IPS-15b (cell line): ENCODE results near the gene PRDM16.

ENCODE experiments used
- H3K27me3 ChIP-seq: one replicate; pipeline ENCODE4 v1.6.1; 2013; ENCODE audit warnings: low read length; ENCODE audit not compliant: control insufficient read depth, insufficient read depth
- H3K36me3 ChIP-seq: one replicate; pipeline ENCODE4 v1.6.1; 2013; ENCODE audit warnings: low read length; ENCODE audit not compliant: control insufficient read depth, insufficient read depth
- H3K4me1 ChIP-seq: one replicate; pipeline ENCODE4 v1.6.1; 2013; ENCODE audit warnings: mild to moderate bottlenecking, low read length; ENCODE audit not compliant: control insufficient read depth, insufficient read depth
- H3K4me3 ChIP-seq: one replicate; pipeline ENCODE4 v1.5.1; 2013; ENCODE audit warnings: low read depth, low read length
- H3K9ac ChIP-seq: one replicate; pipeline ENCODE4 v1.6.1; 2013; ENCODE audit warnings: low read depth, mild to moderate bottlenecking, low read length
- H3K9me3 ChIP-seq: one replicate; pipeline ENCODE4 v1.6.1; 2013; ENCODE audit warnings: mild to moderate bottlenecking, low read length; ENCODE audit not compliant: control insufficient read depth, insufficient read depth

Gene PRDM16

DNA sequence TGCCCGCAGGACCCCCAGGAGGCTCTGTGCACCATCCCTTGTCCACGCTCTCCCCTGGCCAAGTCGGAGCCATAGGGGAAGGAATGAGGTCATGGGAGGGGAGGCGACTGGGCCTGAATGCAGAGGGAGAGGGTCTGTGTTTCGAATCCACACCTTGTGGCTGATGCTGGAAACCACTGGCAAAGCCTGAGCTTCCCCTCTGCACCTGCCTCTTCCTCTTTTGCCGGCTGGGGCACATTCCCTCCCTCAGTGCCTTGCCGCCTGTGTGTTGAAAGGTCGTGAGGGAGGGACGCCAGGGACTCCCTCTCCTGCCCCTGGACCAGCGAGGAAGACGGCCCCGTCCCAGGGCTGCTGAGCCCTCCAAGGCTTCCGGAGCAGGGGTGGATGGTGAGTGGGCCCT is 27.3 kb downstream of the PRDM16 start:
- H3K36me3 ChIP-seq: no peaks in the 10 kb centered on the region
- no peak overlapping the region for H3K4me3 ChIP-seq
- H3K9me3 ChIP-seq: no peaks in the 10 kb centered on the region
- no peaks in the 10 kb centered on the region for H3K27me3 ChIP-seq
- H3K9ac ChIP-seq: no peak overlapping the region
- no peaks in the 10 kb centered on the region for H3K4me1 ChIP-seq

DNA sequence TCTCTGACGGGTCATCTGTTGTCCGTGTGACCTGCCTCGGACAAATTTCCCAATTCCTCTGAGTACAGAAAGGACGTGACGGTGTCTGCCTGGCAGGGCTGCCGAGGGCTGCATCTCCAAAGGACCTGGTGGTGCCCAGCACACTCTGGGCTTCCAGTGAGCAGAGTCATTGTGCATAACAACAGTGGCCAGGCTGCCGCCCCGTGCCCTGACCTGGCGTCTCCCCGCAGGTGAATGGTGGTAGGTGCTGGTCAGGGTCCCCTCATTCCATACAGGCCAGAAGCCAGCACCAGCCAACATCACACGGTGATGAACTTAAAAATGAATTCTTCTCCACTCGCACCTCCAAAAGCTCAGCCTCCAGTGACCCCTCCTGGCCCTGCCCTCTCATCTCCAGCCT is 28.2 kb downstream of the PRDM16 start:
- no peak overlapping the region for H3K9ac ChIP-seq
- no peaks in the 10 kb centered on the region for H3K4me1 ChIP-seq
- no peaks in the 10 kb centered on the region for H3K27me3 ChIP-seq
- H3K9me3 ChIP-seq: no peaks in the 10 kb centered on the region
- H3K36me3 ChIP-seq: no peaks in the 10 kb centered on the region
- no peak overlapping the region for H3K4me3 ChIP-seq

DNA sequence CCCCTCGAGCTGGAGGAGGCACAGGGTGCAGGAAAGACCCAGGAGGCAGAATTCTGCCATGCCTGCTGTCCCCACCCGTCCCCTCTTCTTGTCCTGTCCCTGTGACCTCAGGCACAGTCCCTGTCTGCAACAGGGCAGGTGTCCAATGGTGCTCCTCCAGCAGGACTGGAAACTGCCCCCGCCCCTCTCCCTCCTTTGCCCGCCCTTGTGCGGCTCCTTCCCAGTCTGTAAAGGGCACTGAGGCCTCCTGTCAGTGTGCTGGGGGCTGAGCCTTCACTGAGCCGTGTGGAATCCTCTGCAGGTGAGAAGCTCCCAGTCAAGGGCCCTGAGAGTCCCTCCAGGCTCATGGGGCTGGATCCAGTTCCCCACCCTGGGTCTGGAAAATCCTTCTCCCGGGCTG is 28.9 kb downstream of the PRDM16 start:
- Histone ChIP-seq H3K4me3 (no peak overlapping the region), H3K4me1 (no peaks in the 10 kb centered on the region), H3K9ac (no peak overlapping the region), H3K9me3 (no peaks in the 10 kb centered on the region), H3K27me3 (no peaks in the 10 kb centered on the region), H3K36me3 (no peaks in the 10 kb centered on the region)

DNA sequence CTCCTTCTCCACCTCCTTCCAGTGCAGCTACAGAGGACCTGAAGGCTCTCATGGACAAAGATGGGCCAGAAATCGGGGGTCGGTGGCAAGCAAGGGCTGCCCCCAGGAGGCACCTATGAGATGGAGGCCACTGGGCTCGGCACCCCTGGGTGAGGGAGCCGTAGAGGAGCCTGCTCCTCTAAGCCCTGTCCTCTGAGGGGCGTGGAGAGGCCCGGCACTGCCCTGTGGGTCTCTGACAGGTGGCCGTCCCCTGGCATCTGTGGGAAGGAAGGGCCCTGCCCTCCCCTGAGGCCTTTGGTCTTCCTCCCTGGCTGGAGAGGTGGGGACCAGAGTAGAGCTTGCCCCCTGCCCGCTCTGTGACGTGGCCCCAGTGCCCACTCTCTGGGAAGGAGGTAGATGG is 30.9 kb downstream of the PRDM16 start:
- no peaks in the 10 kb centered on the region for H3K36me3 ChIP-seq
- H3K9me3 ChIP-seq: no peaks in the 10 kb centered on the region
- no peak overlapping the region for H3K9ac ChIP-seq
- H3K4me3 ChIP-seq: no peak overlapping the region
- no peaks in the 10 kb centered on the region for H3K4me1 ChIP-seq
- no peaks in the 10 kb centered on the region for H3K27me3 ChIP-seq

DNA sequence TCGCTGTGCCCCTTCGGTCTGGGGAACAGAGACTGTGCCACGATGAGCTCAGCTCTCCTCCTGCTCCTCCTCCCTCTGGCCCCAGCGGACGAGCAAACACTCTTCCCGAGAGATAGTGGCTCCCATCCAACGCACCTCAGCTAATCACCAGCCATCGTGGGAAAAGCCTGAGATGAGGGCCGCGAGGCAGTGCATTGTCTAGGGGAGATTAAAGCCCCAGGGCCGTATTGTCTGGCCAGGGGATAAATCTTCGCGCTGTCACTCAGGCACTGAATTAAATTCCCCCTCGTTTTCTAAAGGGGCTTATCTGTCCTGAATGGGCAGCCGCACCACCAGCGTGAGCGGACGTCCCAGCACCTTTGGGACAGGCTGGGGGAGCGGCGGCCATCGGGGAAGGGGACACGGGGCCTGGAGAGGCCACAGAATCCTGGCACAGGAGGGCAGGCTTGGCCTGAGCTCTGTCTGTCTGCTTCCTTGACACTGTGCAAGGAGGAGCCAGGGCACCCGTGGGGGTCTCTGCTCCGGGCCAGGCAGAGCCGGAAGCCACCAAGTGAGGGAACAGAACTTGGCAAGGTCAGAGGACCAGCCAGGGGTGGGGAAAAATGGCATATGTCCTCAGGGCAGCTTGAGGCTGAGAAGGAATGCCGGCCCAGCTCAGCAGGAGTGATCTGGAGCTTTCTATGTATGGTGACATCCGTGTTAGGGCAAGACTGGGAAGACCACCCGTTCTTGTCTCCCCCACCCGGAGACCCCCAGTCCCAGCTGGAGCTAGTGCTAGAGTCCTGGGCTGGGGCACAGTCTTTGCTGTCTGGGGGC is 32.3 kb downstream of the PRDM16 start:
- Histone ChIP-seq H3K27me3 (no peaks in the 10 kb centered on the region), H3K4me1 (peaks cover 3% of the 10 kb centered on the region)

DNA sequence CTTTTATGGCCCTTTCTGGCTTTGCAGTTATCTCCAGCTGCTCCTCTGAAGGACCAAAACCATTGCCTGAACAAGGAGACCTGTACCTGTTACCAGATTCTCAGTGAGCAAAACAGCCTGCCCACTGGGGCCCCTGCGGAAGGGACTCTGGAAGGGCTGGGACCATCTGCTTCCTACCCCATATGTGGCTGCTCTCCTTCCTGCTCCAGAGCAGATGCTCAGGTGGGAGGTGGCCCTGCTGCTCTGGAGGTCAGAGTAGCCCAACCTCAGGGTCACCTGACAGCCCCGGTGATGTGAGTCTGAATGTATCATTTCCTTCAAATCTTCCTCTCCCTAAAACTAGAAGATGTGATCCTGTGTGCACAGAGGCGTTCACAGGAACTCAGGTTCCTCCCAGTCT is 33.6 kb downstream of the PRDM16 start:
- no peaks in the 10 kb centered on the region for H3K9me3 ChIP-seq
- H3K4me1 ChIP-seq: peaks cover 3% of the 10 kb centered on the region
- H3K9ac ChIP-seq: no peak overlapping the region
- H3K27me3 ChIP-seq: no peaks in the 10 kb centered on the region
- no peaks in the 10 kb centered on the region for H3K36me3 ChIP-seq
- no peak overlapping the region for H3K4me3 ChIP-seq

More for the DNA sequence above, 32.3 kb downstream of the PRDM16 start:
- no peak overlapping the region for H3K4me3 ChIP-seq
- H3K36me3 ChIP-seq: no peaks in the 10 kb centered on the region
- no peaks in the 10 kb centered on the region for H3K9me3 ChIP-seq
- H3K9ac ChIP-seq: no peak overlapping the region

DNA sequence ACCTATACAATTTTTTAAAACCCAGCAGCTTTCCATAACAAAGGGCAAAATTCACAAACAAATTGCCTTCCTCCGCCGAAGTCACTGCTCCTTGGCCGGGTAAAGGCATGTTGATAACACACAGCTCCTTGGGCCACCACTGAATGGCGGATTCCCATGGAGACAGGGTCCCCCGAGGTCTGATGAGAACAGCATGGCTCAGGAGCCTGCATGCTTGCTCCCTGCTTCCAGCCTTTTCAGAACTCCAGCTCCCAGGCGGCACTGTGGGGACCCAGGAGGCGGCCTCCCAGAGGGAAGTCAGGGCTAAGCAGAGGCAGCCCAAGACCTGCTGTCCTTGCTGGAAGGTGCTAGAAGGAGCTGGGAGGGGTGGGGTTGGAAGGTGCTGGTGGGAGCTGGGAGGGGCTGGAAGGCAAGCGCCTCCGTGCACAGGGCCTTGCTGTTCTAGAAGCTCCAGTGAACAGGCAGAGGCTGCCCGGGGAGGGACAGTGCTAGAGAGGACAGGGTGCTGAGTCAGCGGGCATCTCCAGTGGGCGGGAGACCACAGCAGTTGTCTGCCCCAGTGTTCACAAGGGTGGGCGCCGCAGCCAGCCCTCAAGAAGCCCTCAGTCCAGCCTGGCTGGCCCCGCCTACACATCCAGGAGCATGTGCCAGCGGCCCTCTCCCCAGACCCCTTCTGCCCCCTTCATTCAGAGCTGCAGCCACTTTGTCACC is 35.1 kb downstream of the PRDM16 start:
- Histone ChIP-seq H3K4me1 (peaks cover 3% of the 10 kb centered on the region), H3K9ac (no peak overlapping the region), H3K27me3 (no peaks in the 10 kb centered on the region), H3K4me3 (no peak overlapping the region), H3K9me3 (no peaks in the 10 kb centered on the region), H3K36me3 (no peaks in the 10 kb centered on the region)

DNA sequence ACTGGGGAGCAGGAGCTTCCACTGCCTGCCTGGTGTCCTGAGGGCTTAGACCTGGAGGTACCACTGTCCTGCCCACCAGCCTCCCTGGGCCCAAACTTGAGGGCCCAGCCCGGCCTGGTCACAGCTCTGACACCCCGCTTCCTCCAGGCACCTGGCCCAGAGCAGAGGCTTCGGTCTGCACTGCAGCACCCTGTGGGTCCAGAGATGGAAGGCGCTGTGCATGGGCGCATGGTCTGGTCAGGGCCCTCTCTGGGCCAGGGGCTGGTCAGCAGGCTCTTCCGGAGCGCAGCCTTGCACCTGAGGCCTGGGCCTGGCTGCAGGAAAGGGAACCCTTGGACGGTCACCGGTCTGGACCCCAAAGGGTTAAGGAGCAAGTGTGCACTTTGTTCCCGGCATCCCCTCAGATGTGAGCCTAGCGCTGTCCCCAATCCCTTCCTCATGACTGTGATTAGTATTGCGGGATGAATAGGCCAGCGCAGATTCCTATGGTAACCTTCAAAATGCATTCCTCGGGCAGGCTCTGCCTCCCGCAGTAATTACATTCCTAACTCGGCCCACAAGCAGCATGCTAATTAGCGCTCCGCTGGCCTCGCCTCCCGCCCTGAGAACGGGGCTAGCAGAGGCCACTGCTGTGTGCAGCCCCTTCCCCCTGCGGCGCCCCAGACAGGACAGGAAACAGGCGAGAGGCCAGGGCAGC is 36.3 kb downstream of the PRDM16 start:
- no peaks in the 10 kb centered on the region for H3K9me3 ChIP-seq
- peaks cover 3% of the 10 kb centered on the region for H3K4me1 ChIP-seq
- no peaks in the 10 kb centered on the region for H3K36me3 ChIP-seq
- H3K9ac ChIP-seq: no peak overlapping the region
- no peaks in the 10 kb centered on the region for H3K27me3 ChIP-seq
- H3K4me3 ChIP-seq: no peak overlapping the region

DNA sequence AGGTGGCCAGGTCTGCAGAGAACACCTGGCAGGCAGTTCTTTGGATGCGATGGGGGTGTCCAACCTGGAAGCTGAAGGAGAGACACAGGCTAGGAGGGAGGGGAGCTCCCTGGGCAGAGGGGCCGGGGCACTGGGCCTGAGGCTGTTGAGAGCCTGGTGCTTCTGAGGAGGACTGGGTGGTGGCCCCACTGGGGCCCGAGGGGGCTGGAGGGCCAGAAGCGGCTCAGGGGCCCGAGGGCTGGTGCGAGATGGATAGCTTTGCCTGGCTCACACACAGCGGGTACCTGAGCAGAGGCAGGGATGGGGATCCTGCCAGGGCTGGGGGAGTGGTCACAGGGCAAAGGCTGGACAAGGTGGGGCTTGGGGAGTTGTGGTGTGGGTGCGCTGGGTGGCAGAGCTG is 37.2 kb downstream of the PRDM16 start:
- H3K9ac ChIP-seq: no peak overlapping the region
- H3K27me3 ChIP-seq: no peaks in the 10 kb centered on the region
- H3K9me3 ChIP-seq: no peaks in the 10 kb centered on the region
- peaks cover 3% of the 10 kb centered on the region for H3K4me1 ChIP-seq
- H3K4me3 ChIP-seq: no peak overlapping the region
- H3K36me3 ChIP-seq: no peaks in the 10 kb centered on the region

DNA sequence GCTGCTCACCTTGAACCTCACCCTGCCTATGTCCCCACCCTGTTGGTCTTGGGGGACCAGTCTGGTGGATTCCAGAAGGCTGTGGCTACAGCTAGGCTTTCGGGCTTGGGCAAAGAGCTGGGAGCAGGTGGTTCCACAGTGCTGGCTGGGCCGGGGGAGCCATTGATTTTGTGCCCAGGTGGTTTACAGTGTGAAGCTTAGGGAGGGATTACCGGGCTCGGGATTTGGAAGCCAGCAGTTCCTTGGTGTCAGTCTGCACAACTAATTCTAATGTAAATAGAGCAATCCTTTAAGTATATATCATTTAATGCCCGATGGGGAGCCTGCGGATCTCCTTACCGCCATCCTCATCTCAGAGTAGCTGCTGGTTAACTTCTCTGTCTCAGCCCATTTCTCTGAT is 38.2 kb downstream of the PRDM16 start:
- Histone ChIP-seq H3K4me1 (peaks cover 3% of the 10 kb centered on the region), H3K9me3 (no peaks in the 10 kb centered on the region), H3K36me3 (no peaks in the 10 kb centered on the region), H3K9ac (no peak overlapping the region), H3K4me3 (no peak overlapping the region), H3K27me3 (no peaks in the 10 kb centered on the region)

DNA sequence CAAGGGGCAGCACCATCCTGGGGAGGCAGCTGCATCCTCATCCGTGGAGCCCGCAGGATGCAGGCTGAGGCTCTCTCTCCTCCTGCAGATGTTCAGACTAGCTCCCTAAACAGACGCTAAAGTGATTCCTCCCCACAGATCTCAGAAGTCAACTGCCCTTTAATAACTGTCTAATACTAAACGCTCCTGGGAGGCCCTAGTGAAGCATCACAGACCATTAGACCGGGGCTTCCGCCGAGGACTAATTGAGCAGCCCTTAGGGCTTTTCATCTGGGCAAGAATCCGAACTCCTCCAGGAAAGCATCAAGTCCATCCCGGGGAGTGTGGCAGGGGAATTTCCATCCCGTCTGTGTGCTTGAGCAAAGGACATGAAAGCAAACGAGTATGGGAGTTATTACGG is 40.4 kb downstream of the PRDM16 start:
- Histone ChIP-seq H3K27me3 (no peaks in the 10 kb centered on the region), H3K4me3 (no peak overlapping the region), H3K9me3 (no peaks in the 10 kb centered on the region), H3K9ac (no peak overlapping the region), H3K4me1 (peaks cover 3% of the 10 kb centered on the region), H3K36me3 (no peaks in the 10 kb centered on the region)
